ENCODE data around the gene OSBPL6. TPM values are rescaled to one million over a fixed set of nuclear protein-coding genes. Genes with fewer than 3 reads are reported as not detected.

Gene OSBPL6
- total RNA-seq, 1 experiment from 2014 or later, result 4.6 TPM

GRCh38 chr2:178242552-178242883 lies 48.2 kb downstream of the OSBPL6 start:
- no peak overlapping the region for H3T11ph ChIP-seq (ENCODE audit: low read length)
- H3K18ac ChIP-seq (ENCODE audit: insufficient read length, low read depth, low read length), result no peak overlapping the region
- Mint-ChIP-seq H3K27me3 (ENCODE audit: low read depth) (no peaks in the 10 kb centered on the region), H3K36me3 (ENCODE audit: insufficient read depth in 1 of 3, low read depth in 3 of 3) (no peaks in the 10 kb centered on the region), H3K27ac (peak overlapping the region in 1 of 3 experiments; percentile 87; a peak in 2 of 7 replicates), H3K4me3 (no peak overlapping the region), H3K9me3 (no peaks in the 10 kb centered on the region), H3K4me1 (peaks cover 2 to 5% of the 10 kb centered on the region in 2 experiments)
- H4K8ac ChIP-seq (replicated peaks; ENCODE audit: insufficient read length, low read depth, low read length), result no peak overlapping the region
- H2BK15ac ChIP-seq (ENCODE audit: low read depth, low read length), result no peak overlapping the region
- WGBS (ENCODE audit: extremely low coverage, insufficient read length, low lambda C conversion rate), result no CpG with 5 or more reads among the region's 2 CpGs
- no peak overlapping the region for H3K14ac ChIP-seq (ENCODE audit: insufficient read depth, low read length)
- no peak overlapping the region for H2BK5ac ChIP-seq (ENCODE audit: insufficient read length, low read length)
- no peaks in the 10 kb centered on the region for H4K20me1 ChIP-seq (ENCODE audit: control insufficient read depth, insufficient read depth, insufficient read length)
- no peaks in the 10 kb centered on the region for H3K23me2 ChIP-seq (ENCODE audit: insufficient read length, low read depth, low read length, poor library complexity, severe bottlenecking)
- no peaks in the 10 kb centered on the region for H3K27me3 ChIP-seq (ENCODE audit: insufficient read depth, low read length)
- no peak overlapping the region for H2AFZ ChIP-seq (ENCODE audit: low read length)
- H3K9ac ChIP-seq (ENCODE audit: extremely low read depth, insufficient read length, low read length), result no peak overlapping the region
- H3K56ac ChIP-seq (ENCODE audit: insufficient read length, low read depth, low read length), result no peak overlapping the region
- no peak for DNase-seq
- no peak overlapping the region for H3K27ac ChIP-seq (ENCODE audit: insufficient read length, low read depth, low read length)
- H3K9me3 ChIP-seq (ENCODE audit: control insufficient read depth, low read depth, low read length), result no peaks in the 10 kb centered on the region
- no peak overlapping the region for H2AK5ac ChIP-seq (ENCODE audit: insufficient read length, low read length)
- TF ChIP-seq CTCF (conservative IDR thresholded peaks at IDR 0.05), result no peak
- no peak overlapping the region for H3K4ac ChIP-seq (ENCODE audit: low read depth, low read length)
- no peak overlapping the region for H2BK120ac ChIP-seq (ENCODE audit: low read depth, low read length, poor library complexity, severe bottlenecking)
- no peaks in the 10 kb centered on the region for H3K79me2 ChIP-seq (ENCODE audit: insufficient read depth, low read length)
- no peaks in the 10 kb centered on the region for H3K4me1 ChIP-seq (ENCODE audit: insufficient read depth, low read length)
- H4K5ac ChIP-seq (ENCODE audit: insufficient read length, low read depth, low read length), result no peak overlapping the region
- no peak overlapping the region for H3K23ac ChIP-seq (ENCODE audit: insufficient read length, low read depth, low read length)
- no peak overlapping the region for H2BK20ac ChIP-seq (ENCODE audit: low read depth, low read length, poor library complexity, severe bottlenecking)
- H3K79me1 ChIP-seq (ENCODE audit: insufficient read depth, low read depth, low read length, poor library complexity, severe bottlenecking), result no peaks in the 10 kb centered on the region
- H3K4me2 ChIP-seq (ENCODE audit: insufficient read depth, insufficient read length, low read length), result no peak overlapping the region
- no peak overlapping the region for H4K91ac ChIP-seq (ENCODE audit: insufficient read length, low read depth, low read length)
- no peak overlapping the region for H2BK12ac ChIP-seq (ENCODE audit: insufficient read length, low read depth, low read length)

Data from H9 (cell line).